Activated CD8-positive, alpha-beta memory T cell treated with anti-CD3 and anti-CD28 coated beads for 48 hours (primary cell): ENCODE data around the gene WDR81.
"Not testable (repeated sequence)": the region's sequence is repeated elsewhere in the genome, so short reads cannot be mapped to it uniquely, and the experiment has no call there.

Source experiments
- DNase-seq, 3 experiments: peaks; one replicate each; pipeline ENCODE4 v3.0.0-alpha.2; 2020; ENCODE audit warnings: low read depth in 2 of 3, low spot score in 2 of 3

Gene WDR81

GRCh38 chr17:1713160-1713877, 11.2 kb upstream of the WDR81 start:
- DNase-seq: no peak

- DNase-seq: no peak
Observed at GRCh38 chr17:1713878-1714426, 10.6 kb upstream of the WDR81 start.

DNA sequence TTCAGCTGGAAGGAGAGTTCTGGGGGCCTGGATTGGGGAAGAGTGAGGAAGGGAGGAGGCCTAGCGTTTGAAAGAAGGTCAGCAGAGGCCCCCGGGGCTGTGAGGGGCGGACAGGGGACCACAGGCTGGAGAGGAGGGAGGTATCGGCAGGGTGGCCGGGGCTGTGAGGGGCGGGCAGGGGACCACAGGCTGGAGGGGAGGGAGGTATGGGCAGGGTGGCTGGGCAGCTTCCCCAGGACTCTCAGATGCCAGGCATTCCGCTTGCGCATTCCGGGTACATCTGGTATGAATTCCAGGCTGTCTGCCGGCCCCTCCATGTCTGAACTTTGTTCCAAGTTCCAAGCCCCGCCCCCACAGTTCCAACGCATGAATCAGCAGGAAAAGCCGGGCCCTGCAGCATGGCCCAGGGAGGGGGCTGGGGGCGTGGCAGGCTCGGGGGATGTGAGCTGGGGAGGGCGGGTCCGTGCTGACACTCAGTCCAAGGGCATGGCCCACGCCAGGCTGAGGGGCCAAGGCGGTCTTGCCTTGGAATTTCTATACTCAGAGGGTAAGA, 10.0 kb upstream of the WDR81 start:
- no peak for DNase-seq

- DNase-seq: no peak
Observed at GRCh38 chr17:1714980-1715802, 9.3 kb upstream of the WDR81 start.

DNA sequence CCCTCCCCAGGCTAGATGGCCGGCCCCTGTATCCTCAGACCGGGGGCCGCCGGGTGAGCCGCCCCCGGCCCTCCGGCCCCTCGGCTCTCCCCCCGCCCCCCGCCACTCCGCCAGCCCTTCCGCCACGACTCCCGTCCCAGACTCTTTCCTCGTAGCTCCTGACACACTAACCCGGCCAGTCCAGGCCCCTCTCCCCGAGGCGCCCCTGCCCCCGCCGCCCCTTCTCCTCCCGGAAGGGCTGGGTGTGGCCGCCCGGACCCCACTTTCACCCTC, 8.8 kb upstream of the WDR81 start:
- DNase-seq: no peak

DNA sequence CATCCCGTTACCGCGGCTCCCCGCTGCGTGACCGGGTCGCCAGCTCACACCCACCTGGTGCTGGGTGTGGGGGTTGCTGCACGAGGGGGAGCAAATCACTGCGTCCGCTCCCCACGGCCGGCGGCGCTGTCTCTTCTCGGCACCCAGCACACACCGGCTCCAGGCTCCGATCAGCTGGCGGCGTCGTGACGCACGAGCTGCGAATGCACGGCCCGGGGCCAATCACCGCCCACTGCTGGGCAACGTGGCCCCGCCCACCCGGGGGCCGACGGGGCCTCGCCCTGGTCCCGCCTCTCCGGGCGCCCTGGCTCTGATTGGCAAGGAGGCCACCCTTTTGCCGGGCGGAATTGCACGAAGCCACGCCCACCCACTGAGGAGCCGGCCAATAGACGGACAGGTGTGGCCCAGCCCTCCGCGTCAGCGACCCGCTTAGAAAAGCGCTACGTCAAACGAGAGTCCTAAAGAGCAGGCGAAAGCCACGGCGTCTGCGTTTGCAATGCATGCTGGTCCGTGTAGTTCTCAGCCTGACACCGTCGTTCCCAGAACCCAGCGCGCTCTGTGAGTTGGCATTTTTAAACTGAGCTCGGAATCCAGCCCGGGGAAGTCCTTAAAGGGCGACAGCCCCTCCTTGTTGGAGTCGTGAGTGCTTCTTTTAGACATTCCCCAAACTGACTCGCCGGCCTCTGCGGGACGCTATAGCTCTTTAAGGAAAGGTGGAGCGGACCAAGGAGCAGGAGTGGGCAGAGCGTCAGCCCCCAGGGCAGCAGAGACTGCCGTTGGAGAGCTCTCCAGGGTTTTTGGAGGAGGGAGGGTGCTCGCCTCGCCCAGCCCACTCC, 8.2 kb upstream of the WDR81 start:
- DNase-seq: peak; percentile 97 to 100 (median 99)

DNA sequence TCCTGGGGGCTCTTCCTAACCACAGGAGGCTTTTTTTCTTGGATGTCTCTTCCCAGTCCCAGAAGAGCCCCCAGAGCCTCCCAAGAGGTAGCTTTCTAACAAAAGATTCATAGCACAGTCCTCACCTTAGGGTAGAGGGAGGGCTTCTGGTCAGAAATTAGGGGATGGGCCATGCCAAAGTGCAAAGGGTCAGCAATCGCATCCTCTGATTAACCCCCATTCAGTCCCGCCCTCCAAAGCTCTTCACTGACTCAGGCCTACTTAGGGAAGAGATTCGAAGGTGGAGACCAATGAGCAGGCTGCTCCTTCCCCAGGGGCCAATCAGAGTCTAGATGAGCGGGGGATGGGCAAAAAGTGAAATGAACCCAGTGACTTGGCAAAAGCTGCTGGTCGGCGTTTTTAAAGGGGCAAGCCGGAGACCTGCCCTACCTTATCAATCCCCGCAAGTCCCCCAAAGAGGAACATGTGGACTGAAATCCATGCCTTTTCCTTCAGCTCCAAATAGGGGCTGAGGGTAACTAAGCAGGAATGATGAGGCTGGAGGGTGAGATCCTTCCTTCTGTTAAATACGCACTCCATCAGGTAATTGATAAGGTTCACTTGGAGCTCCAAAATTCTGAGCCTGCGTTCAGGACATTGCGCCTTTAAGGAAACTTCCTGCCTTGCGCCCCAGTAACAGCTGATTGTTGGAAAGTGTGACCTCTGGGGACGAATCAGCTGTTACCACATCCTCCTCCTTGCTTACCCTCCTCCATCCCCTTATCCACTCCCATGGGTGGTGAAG, 7.4 kb upstream of the WDR81 start:
- peak in 2 of 3 experiments; percentile 67 to 68 for DNase-seq

DNA sequence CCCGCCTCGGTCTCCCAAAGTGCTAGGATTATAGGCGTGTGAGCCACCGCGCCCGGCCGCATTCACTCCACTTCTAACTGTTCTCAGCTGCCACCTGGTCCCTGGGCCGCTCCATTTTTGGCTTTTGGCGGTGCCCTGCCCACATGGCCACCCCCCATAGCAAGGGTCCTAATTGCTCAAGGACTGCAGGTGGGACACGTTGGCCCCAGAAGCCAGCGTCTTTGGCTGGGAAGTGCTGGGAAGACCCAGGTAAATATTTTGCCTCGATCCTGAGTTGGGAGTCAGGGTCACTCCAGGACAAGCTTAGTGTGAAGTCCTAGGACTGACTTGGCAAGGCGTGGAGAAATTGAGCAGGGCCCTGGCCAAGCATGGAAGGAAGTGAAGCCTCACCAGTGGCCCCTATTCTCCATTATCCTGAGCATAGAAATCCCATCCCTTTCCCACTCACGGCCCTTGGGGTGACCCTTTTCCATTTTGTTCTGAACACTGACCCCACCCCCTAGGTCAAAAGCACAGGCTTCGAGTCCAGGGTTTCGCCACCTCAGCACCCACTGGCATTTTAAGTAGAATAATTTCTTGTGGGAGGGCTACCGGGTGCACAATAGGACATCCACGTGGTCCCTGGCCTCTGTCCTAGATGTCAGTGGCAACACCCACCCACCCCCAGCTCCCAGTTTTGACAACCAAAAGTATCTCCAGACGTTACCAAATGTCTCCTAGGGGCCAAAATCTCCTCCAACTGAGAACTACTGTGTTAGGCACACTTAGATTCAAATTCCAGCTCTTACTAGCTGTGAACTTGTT, 5.9 kb upstream of the WDR81 start:
- no peak for DNase-seq

GRCh38 chr17:1720856-1721386, 3.6 kb upstream of the WDR81 start:
- no peak for DNase-seq

DNA sequence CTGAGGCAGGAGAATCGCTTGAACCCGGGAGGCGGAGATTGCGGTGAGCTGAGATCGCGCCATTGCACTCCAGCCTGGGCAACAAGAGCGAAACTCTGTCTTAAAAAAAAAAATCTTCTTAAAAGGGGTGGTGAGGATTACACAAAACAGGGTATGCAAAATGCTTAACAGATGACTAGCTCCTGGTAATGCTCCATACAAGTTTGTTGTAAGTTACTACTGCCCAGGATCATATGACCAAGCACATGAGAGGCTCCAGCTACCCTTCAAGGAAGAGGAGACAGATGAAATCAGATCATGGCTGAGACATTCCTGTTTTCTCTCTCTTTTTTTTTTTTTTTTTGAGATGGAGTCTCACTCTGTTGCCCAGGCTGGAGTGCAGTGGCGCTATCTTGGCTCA, 2.5 kb upstream of the WDR81 start:
- DNase-seq: not testable (repeated sequence)

GRCh38 chr17:1724869-1725641, 551 bp downstream of the WDR81 start:
- DNase-seq: no peak

GRCh38 chr17:1725642-1726511, 1.4 kb downstream of the WDR81 start:
- no peak for DNase-seq

DNA sequence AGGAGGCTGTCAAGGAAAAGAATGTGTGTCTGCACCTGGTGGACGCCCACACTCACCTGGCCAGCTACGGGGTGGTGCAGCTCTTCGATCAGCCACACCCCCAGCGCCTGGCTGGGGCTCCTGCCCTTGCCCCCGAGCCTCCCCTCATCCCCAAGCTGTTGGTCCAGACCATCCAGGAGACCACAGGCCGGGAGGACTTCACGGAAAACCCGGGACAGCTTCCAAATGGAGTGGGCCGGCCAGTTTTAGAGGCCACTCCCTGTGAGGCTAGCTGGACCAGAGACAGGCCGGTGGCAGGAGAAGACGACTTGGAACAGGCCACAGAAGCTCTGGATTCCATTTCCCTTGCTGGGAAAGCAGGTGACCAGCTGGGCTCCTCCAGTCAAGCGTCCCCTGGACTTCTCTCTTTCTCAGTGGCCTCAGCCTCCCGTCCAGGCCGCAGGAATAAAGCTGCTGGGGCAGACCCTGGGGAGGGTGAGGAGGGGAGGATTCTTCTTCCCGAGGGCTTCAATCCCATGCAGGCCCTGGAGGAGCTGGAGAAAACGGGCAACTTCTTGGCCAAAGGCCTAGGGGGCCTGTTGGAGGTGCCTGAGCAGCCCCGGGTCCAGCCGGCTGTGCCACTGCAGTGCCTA, 2.2 kb downstream of the WDR81 start:
- no peak for DNase-seq

DNA sequence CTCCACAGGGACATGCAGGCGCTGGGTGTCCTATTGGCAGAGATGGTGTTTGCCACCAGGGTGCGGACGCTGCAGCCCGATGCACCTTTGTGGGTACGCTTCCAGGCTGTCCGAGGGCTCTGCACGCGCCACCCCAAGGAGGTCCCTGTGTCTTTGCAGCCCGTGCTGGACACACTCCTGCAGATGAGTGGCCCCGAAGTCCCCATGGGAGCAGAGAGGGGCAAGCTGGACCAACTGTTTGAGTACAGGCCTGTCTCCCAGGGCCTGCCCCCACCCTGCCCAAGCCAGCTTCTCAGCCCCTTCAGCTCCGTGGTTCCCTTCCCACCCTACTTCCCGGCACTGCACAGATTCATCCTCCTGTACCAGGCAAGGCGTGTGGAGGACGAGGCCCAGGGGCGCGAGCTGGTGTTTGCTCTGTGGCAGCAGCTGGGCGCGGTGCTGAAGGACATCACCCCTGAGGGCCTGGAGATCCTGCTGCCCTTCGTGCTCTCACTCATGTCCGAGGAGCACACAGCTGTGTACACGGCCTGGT, 2.8 kb downstream of the WDR81 start:
- DNase-seq: no peak

- DNase-seq: no peak
Observed at GRCh38 chr17:1727876-1728630, 3.5 kb downstream of the WDR81 start.

DNA sequence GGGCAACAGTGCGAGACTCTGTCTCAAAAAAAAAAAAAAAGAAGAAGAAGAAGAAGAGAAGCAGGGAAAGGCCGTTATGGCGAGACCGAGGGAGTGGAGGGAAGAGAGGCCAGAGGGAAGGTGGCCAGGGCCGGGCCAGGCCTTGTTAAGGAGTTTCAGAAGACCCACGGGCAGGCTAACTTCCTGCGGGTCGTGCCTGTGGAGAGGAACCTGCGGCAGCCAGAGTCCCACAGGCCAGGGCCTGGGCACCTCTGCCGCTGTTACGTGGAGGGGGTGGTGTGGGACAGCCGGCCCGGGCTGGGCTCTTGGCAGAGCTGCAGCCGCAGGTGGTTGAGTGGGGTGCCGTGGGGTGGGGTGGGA, 5.4 kb downstream of the WDR81 start:
- no peak for DNase-seq
